GM12892 (cell line): ENCODE results near the gene VEPH1.

Source experiments
- POLR2A ChIP-seq: IDR thresholded peaks from 2 replicates; pipeline ENCODE4 v1.6.1; 2011; ENCODE audit warnings: low read depth, low read length, control low read depth
- TAF1 ChIP-seq: IDR thresholded peaks from 2 replicates; pipeline ENCODE4 v1.6.1; 2011; ENCODE audit warnings: low read depth, mild to moderate bottlenecking, control low read depth, low read length, borderline replicate concordance

DNA sequence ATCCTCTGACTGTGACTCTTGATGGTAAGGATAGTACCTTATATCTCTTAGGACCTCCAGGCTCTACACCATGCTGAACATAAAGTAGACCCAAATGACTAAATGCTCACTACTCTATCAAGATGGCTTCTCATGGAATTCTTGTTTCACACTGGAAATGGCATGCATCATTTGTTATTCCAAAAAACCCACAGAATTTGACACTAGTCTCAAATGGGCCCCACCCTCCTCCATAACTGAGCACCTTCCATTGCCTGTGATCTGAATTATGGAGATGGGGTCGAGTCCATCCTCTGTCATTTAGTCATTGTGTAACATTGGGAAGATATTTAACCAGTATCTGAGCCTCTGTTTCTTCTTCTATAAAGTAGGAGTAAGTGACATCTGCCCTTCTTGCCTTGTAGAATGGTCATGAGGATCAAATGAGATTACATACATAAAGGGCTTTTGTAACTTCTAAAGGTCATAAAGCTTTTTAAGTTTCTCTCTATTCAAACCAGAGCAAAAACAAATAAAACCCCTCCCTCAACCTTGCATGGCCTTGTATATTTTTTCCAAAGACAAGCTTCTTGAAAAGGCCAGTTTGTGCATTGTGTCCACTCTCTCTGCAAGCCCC, 123.6 kb downstream of the VEPH1 start:
- TF ChIP-seq POLR2A, result no peak
- no peak for TF ChIP-seq TAF1
